Fibroblast of lung (primary cell): ENCODE measurements around the gene NAA80. TPM values are rescaled to one million over a fixed set of nuclear protein-coding genes. Genes with fewer than 3 reads are reported as not detected.

ENCODE experiments used
- DNase-seq, 2 donors: peaks; one replicate each; pipeline versions ENCODE4 v3.0.0 to v3.0.0-alpha.2; 2010; ENCODE audit warnings: low read depth in 2 of 2
- H2AFZ ChIP-seq: 2 replicates; pipeline ENCODE4 v1.5.1; 2012; ENCODE audit warnings: low read length, control low read depth, inconsistent platforms
- H3K27ac ChIP-seq: 2 replicates; pipeline ENCODE4 v1.5.1; 2011; ENCODE audit warnings: low read length, control low read depth; ENCODE audit not compliant: insufficient read depth
- H3K27me3 ChIP-seq: 2 replicates; pipeline ENCODE4 v1.5.1; 2011; ENCODE audit warnings: mild to moderate bottlenecking, low read length; ENCODE audit not compliant: control insufficient read depth, insufficient read depth
- H3K36me3 ChIP-seq: 2 replicates; pipeline ENCODE4 v1.5.1; 2011; ENCODE audit warnings: low read length; ENCODE audit not compliant: control insufficient read depth, insufficient read depth
- H3K4me1 ChIP-seq: 2 replicates; pipeline ENCODE4 v1.5.1; 2011; ENCODE audit warnings: low read length; ENCODE audit not compliant: control insufficient read depth, insufficient read depth; ENCODE audit errors: extremely low read depth
- H3K4me2 ChIP-seq: 2 replicates; pipeline ENCODE4 v1.5.1; 2011; ENCODE audit warnings: low read length, control low read depth; ENCODE audit not compliant: insufficient read depth; ENCODE audit errors: extremely low read depth
- H3K4me3 ChIP-seq, 4 experiments: fragments of 200-600 bp in 1 of 4; sonication (generic) in 1 of 4; replicated peaks in 1 of 4; 2 replicates each; pipeline ENCODE4 v1.5.1; 2011 to 2016; ENCODE audit warnings: low read length in 4 of 4, low read depth in 3 of 4, mild to moderate bottlenecking in 3 of 4, control low read depth in 2 of 4, inconsistent platforms in 1 of 4, mixed read lengths in 1 of 4; ENCODE audit not compliant: insufficient read depth in 1 of 4; ENCODE audit errors: control extremely low read depth in 1 of 4
- H3K79me2 ChIP-seq: 2 replicates; pipeline ENCODE4 v1.5.1; 2012; ENCODE audit warnings: mild to moderate bottlenecking, low read length, inconsistent platforms; ENCODE audit not compliant: control insufficient read depth, insufficient read depth
- H3K9ac ChIP-seq: 2 replicates; pipeline ENCODE4 v1.5.1; 2011; ENCODE audit warnings: mild to moderate bottlenecking, low read length, control low read depth; ENCODE audit not compliant: insufficient read depth
- H3K9me3 ChIP-seq: 2 replicates; pipeline ENCODE4 v1.5.1; 2012; ENCODE audit warnings: low read depth, low read length; ENCODE audit not compliant: control insufficient read depth, insufficient read depth
- H4K20me1 ChIP-seq: 2 replicates; pipeline ENCODE4 v1.5.1; 2011; ENCODE audit warnings: low read length; ENCODE audit not compliant: control insufficient read depth, insufficient read depth; ENCODE audit errors: extremely low read depth
- EZH2 ChIP-seq: IDR thresholded peaks from 2 replicates; pipeline ENCODE4 v1.5.1; 2012; ENCODE audit warnings: low read length, control low read depth, mild to moderate bottlenecking; ENCODE audit errors: missing control alignments
- polyA plus RNA-seq, 2 donors: library from polyadenylated mRNA; depleted of rRNA in 1 of 2; stranded (reverse) in 1 of 2; unstranded in 1 of 2; fragments of >200 nt; gene quantifications; 2 replicates each; pipeline ENCODE4 v1.2.1, GENCODE V29; 2011 to 2012; ENCODE audit warnings: missing spikeins in 1 of 2
- total RNA-seq: library from RNA; depleted of rRNA; stranded (reverse); fragments of >200 nt; gene quantifications from 2 replicates; pipeline ENCODE4 v1.2.1, GENCODE V29; 2014
- TF ChIP-seq, protein P1 (sequence below), 2 donors: IDR thresholded peaks in 1 of 2; conservative IDR thresholded peaks in 1 of 2; 1 replicate in 1 of 2; 2 replicates in 1 of 2; pipeline ENCODE4 v1.5.1; 2011 to 2012; ENCODE audit warnings: low read length in 2 of 2, control low read depth in 1 of 2, inconsistent platforms in 1 of 2, low read depth in 1 of 2, mild to moderate bottlenecking in 1 of 2

The NAA80 gene
- total and polyA plus RNA-seq, 2 donors (not counting 1 experiment from before 2014, with no cell fraction given) = 3.1 to 3.8 TPM

DNA sequence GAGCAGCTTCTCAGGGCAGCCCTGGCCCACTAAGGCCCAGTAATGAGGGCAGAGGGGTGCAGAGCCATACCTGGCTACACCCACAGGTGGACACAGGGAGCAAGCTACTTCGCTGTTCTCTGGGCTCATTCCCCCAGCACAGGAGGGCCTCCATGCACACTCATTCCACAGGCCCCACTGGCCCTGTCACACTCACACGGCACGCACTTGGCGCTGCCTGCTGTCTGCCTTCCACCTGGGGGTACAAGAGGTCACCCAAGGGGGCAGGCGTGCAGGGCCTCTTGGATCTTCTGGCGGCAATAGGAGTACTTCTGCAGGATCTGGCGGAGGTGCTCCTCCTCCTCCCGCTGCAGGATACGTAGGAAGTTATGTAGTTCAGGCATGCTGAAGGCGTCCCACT is 31.1 kb upstream of the NAA80 start:
- Histone ChIP-seq H3K9me3 (no peaks in the 10 kb centered on the region), H3K4me2 (no peak overlapping the region), H3K36me3 (peaks cover 25% of the 10 kb centered on the region), H3K27me3 (no peaks in the 10 kb centered on the region), H3K9ac (no peak overlapping the region), H3K27ac (no peak overlapping the region), H2AFZ (no peak overlapping the region), H4K20me1 (no peaks in the 10 kb centered on the region), H3K4me3 (no peak overlapping the region), H3K79me2 (peaks cover 57% of the 10 kb centered on the region), H3K4me1 (peaks cover 19% of the 10 kb centered on the region)
- TF ChIP-seq, protein P1, sequence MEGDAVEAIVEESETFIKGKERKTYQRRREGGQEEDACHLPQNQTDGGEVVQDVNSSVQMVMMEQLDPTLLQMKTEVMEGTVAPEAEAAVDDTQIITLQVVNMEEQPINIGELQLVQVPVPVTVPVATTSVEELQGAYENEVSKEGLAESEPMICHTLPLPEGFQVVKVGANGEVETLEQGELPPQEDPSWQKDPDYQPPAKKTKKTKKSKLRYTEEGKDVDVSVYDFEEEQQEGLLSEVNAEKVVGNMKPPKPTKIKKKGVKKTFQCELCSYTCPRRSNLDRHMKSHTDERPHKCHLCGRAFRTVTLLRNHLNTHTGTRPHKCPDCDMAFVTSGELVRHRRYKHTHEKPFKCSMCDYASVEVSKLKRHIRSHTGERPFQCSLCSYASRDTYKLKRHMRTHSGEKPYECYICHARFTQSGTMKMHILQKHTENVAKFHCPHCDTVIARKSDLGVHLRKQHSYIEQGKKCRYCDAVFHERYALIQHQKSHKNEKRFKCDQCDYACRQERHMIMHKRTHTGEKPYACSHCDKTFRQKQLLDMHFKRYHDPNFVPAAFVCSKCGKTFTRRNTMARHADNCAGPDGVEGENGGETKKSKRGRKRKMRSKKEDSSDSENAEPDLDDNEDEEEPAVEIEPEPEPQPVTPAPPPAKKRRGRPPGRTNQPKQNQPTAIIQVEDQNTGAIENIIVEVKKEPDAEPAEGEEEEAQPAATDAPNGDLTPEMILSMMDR (conservative IDR thresholded peaks at IDR 0.05 in 1 of 2, IDR thresholded peaks at IDR 0.05 in 1 of 2; ENCODE audit: low read depth in 1 of 2, low read length in 2 of 2) = no peak
- TF ChIP-seq EZH2 = no peak
- no peak for DNase-seq

DNA sequence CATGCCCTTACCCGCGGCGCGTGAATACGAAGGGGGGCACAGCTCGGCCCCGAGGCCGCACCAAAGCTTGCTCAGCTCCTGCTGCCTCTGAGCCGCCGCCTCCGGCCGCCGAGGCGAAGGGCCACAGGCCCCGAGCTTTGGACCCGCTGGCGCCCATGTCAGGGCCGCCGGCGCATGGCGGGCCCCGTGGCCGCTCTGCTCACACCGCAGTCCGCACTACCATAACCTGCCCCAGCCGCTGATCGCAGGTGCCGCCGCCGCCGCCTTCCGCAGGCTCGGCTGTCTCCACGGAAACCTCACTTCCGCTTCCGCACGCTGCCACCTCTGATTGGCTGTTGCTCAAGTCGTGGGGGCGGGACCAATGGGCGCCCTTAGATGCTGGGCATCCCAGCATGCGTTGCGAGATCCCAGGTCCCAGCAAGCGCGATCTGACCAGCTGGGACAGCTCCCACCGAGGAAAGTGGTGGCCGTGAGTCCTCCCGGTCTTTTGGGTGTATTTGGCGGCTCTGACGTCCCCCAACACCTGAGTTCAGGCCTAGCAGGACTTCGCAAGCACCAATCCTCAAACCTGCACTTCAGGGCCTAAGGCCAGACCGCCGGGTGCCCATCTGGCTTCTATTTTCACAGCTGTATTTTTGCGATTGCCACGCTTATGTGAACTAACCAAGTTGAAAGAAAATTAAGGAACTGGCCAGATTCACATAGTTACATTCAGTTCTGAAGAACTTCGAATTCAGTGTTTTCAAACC is 28.9 kb upstream of the NAA80 start, which contains the start of gene TUSC2:
TUSC2 (minus strand) TSS at position 281 of the 749 bp plus-strand sequence; CDS start at position 157, 124 bp downstream.
- Histone ChIP-seq H3K36me3 (peaks cover 25% of the 10 kb centered on the region), H3K4me3 (peak within 1 kb of the TSS; percentile 79 to 95 (median 86)), H3K4me2 (peak within 1 kb of the TSS; percentile 96), H3K27me3 (no peaks in the 10 kb centered on the region), H3K4me1 (peaks cover 7% of the 10 kb centered on the region), H2AFZ (peak within 1 kb of the TSS; percentile 43), H4K20me1 (no peaks in the 10 kb centered on the region), H3K27ac (peak within 1 kb of the TSS; percentile 81), H3K9ac (peak within 1 kb of the TSS; percentile 83), H3K9me3 (no peaks in the 10 kb centered on the region), H3K79me2 (peaks cover 36% of the 10 kb centered on the region)
- TF ChIP-seq EZH2 = no peak
- TF ChIP-seq, protein P1 (conservative IDR thresholded peaks at IDR 0.05 in 1 of 2, IDR thresholded peaks at IDR 0.05 in 1 of 2; ENCODE audit: low read depth in 1 of 2, low read length in 2 of 2) = no peak
- DNase-seq = peak; percentile 94 to 95

DNA sequence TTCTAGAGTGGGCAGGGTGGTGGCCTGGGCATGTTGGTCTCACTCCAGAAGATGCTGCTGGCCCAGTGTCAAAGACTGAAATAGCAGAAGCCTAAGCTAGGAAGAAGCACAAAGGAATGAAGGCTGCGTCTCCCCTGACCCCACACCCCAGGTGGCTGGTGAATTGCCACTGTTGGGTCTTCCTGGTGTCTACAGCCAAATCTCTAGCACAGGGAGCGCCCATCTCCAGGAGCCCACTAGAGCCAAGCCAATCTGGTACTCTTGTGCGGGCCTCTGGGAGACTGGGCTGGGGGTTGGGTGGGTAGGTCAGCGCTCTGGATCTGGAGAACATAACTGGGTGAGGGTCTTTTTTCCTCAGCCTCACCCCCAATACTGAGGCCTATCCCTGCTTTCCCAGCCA is 27.9 kb upstream of the NAA80 start:
- H3K36me3 ChIP-seq = peaks cover 25% of the 10 kb centered on the region
- H3K4me3 ChIP-seq = peak overlapping the region; percentile 79 to 95 (median 86)
- no peak overlapping the region for H2AFZ ChIP-seq
- H3K27ac ChIP-seq = peak overlapping the region; percentile 81
- H3K79me2 ChIP-seq = peaks cover 28% of the 10 kb centered on the region
- H3K9ac ChIP-seq = peak overlapping the region; percentile 83
- H4K20me1 ChIP-seq = no peaks in the 10 kb centered on the region
- no peak for TF ChIP-seq EZH2
- TF ChIP-seq, protein P1 (conservative IDR thresholded peaks at IDR 0.05 in 1 of 2, IDR thresholded peaks at IDR 0.05 in 1 of 2; ENCODE audit: low read depth in 1 of 2, low read length in 2 of 2) = no peak
- no peak for DNase-seq
- H3K9me3 ChIP-seq = no peaks in the 10 kb centered on the region
- H3K27me3 ChIP-seq = no peaks in the 10 kb centered on the region
- H3K4me2 ChIP-seq = peak overlapping the region; percentile 96
- peaks cover 7% of the 10 kb centered on the region for H3K4me1 ChIP-seq
